Measurements from ENCODE around the gene HOXC5.

The HOXC5 gene

DNA sequence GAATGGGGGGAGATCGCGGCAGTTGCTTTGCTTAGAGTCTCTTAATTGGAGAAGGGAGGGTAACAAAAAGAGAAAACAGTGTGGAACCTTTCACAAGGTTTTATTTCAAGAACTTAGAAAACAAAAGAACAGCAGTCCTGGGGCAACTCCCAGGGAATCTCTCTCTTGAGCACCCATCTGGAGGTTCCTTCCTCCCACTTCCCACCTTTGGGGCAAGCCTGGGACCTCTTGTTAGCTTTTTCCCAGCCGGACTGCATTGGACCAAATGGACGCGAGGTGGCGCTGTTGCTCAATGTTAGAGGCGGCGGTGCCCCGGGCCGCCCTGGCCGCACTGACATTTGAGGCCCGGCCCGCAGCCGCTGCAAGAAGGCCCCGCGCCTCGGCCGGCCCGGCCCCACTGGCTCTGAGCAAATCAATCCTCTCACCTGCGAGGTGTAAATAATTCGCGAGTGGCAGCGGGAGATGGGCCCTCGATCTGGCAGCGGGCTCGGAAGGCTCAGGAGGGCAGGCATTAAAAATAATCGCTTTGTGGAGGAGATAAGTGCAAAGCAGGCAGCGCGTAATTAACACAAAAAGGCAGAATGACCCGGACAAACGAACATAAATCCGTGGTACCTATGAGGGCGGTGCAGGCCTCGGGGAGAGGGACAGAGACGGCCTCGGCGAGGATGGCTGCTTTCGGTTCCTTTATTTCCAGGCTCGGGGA is 26.8 kb upstream of the HOXC5 start:
- TF ChIP-seq, protein P1, sequence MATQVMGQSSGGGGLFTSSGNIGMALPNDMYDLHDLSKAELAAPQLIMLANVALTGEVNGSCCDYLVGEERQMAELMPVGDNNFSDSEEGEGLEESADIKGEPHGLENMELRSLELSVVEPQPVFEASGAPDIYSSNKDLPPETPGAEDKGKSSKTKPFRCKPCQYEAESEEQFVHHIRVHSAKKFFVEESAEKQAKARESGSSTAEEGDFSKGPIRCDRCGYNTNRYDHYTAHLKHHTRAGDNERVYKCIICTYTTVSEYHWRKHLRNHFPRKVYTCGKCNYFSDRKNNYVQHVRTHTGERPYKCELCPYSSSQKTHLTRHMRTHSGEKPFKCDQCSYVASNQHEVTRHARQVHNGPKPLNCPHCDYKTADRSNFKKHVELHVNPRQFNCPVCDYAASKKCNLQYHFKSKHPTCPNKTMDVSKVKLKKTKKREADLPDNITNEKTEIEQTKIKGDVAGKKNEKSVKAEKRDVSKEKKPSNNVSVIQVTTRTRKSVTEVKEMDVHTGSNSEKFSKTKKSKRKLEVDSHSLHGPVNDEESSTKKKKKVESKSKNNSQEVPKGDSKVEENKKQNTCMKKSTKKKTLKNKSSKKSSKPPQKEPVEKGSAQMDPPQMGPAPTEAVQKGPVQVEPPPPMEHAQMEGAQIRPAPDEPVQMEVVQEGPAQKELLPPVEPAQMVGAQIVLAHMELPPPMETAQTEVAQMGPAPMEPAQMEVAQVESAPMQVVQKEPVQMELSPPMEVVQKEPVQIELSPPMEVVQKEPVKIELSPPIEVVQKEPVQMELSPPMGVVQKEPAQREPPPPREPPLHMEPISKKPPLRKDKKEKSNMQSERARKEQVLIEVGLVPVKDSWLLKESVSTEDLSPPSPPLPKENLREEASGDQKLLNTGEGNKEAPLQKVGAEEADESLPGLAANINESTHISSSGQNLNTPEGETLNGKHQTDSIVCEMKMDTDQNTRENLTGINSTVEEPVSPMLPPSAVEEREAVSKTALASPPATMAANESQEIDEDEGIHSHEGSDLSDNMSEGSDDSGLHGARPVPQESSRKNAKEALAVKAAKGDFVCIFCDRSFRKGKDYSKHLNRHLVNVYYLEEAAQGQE (IDR thresholded peaks at IDR 0.05; ENCODE audit: insufficient read depth in 1 of 2, low read depth in 2 of 2, low read length in 2 of 2), result no peak
- TF ChIP-seq SIN3A (IDR thresholded peaks at IDR 0.05; ENCODE audit: borderline replicate concordance, insufficient read depth, low read length) (no peak), TAF1 (IDR thresholded peaks at IDR 0.05; ENCODE audit: borderline replicate concordance, insufficient read depth, low read length) (no peak), FOXP2 (optimal IDR thresholded peaks at IDR 0.05; ENCODE audit: borderline replicate concordance, extremely low read depth, extremely low read length, insufficient read depth) (peak; percentile 36), POLR2AphosphoS5 (IDR thresholded peaks at IDR 0.05; ENCODE audit: low read depth, low read length) (no peak)

DNA sequence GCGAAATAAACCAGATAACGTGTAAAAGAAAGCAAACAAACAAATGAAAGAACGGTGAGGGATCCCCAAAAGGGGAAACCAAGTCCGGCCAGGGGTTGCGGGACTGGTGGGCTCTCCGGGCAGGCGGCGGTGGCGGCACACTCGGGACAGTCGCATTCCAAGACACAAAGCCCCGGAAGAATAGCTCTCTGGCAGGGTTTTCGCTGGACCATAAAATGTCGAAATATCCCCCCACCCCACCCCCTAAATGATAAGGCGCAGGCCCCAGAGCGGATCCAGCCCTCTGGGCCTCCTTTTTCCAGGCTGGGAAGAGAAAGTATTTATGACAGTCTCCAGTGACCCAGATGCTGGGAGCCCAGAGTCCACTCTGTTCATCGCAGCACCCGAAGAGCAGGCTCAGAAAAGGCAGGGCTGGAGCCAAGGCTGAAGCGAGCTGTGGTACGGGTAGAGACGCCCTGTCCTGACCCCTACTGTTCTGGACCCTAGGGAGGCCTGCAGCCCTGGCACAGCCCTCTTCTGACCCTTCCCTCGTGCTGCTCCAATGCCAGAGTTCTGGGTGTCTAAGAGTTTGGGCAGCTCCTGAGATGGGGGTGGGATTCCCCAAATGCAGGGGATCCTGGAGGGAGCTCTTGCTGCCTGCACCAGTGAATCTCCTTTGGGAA is 26.2 kb upstream of the HOXC5 start:
- TF ChIP-seq POLR2AphosphoS5 (IDR thresholded peaks at IDR 0.05; ENCODE audit: low read depth, low read length) (no peak), TAF1 (IDR thresholded peaks at IDR 0.05; ENCODE audit: borderline replicate concordance, insufficient read depth, low read length) (no peak), SIN3A (IDR thresholded peaks at IDR 0.05; ENCODE audit: borderline replicate concordance, insufficient read depth, low read length) (no peak), FOXP2 (optimal IDR thresholded peaks at IDR 0.05; ENCODE audit: borderline replicate concordance, extremely low read depth, extremely low read length, insufficient read depth) (no peak)
- TF ChIP-seq, protein P1 (IDR thresholded peaks at IDR 0.05; ENCODE audit: insufficient read depth in 1 of 2, low read depth in 2 of 2, low read length in 2 of 2), result no peak

DNA sequence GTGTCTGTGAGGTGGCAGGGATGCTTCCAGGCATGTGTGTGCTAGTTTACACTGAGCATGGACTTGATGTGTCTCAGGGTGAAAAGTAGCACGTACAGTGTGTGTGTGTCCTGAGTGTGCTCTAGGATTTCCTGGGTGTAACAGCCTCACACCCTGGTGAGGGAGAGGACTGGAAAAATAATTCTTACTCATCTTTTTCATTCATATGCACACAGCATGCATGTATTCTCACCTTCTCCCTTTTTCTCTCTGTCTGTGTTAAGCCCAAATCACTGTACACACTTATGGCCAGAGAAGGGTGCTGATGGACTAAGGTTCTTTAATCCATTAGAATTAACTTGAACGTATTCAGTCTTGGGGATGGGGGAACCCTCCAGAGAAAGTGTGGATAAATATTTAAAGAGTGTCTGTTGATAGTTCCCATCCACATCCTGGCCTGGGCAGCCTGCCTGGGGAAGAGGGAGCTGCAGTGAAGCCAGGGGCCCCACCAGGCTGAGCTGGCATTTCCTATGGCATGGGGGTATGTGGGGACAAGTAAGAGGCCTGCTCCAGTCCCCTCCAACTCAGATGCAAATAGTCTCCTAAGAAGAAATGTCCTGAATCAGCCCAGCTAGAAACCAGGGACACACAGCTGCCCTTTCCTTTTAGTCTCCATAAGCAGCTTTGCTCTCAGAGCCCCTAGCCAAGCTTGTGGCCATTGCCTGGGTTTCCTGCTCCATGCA is 25.2 kb upstream of the HOXC5 start:
- TF ChIP-seq, protein P1 (IDR thresholded peaks at IDR 0.05; ENCODE audit: insufficient read depth in 1 of 2, low read depth in 2 of 2, low read length in 2 of 2), result no peak
- no peak for TF ChIP-seq SIN3A (IDR thresholded peaks at IDR 0.05; ENCODE audit: borderline replicate concordance, insufficient read depth, low read length)

DNA sequence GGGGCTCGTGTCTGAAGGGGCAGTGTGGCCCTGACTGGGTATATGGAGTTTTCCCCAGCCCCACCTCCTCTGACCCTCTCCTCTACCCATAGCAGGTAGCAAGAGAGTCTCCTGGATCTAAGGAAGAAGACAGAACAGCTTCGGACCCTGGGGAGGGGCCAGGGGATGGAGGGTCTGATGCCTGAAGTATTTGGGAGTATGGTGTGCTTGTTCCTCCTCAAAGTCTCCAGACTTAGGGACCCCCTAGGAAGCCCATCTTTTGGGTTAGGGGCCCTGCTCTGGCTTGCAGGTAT is 24.6 kb upstream of the HOXC5 start:
- no peak for TF ChIP-seq TAF1 (IDR thresholded peaks at IDR 0.05; ENCODE audit: borderline replicate concordance, insufficient read depth, low read length)
- no peak for TF ChIP-seq SIN3A (IDR thresholded peaks at IDR 0.05; ENCODE audit: borderline replicate concordance, insufficient read depth, low read length)
- TF ChIP-seq, protein P1 (IDR thresholded peaks at IDR 0.05; ENCODE audit: insufficient read depth in 1 of 2, low read depth in 2 of 2, low read length in 2 of 2), result no peak
- TF ChIP-seq POLR2AphosphoS5 (IDR thresholded peaks at IDR 0.05; ENCODE audit: low read depth, low read length), result no peak
- TF ChIP-seq FOXP2 (optimal IDR thresholded peaks at IDR 0.05; ENCODE audit: borderline replicate concordance, extremely low read depth, extremely low read length, insufficient read depth), result no peak
